Esophagus muscularis mucosa (tissue), 4 donors: ENCODE results near the gene SLC39A11.

Experiments used
- CTCF ChIP-seq, 3 experiments: fragments of 200-600 bp in 2 of 3; fragments of 450-650 bp in 1 of 3; sonication (generic) in 2 of 3; IDR thresholded peaks; one replicate each; pipeline ENCODE4 v1.5.1; 2017 to 2019; ENCODE audit warnings: antibody characterized with exemption in 3 of 3, mild to moderate bottlenecking in 2 of 3, moderate library complexity in 1 of 3
- EP300 ChIP-seq: sonication (generic); formaldehyde crosslinking; IDR thresholded peaks from one replicate; pipeline ENCODE4 v1.6.1; 2017; ENCODE audit warnings: antibody characterized with exemption
- POLR2A ChIP-seq: fragments of 450-650 bp; IDR thresholded peaks from one replicate; pipeline ENCODE4 v1.6.1; 2017; ENCODE audit warnings: antibody characterized with exemption, moderate library complexity, mild to moderate bottlenecking, low read depth
- POLR2AphosphoS5 ChIP-seq, 2 donors: sonication (generic); formaldehyde crosslinking; IDR thresholded peaks; one replicate each; pipeline ENCODE4 v1.6.1; 2017; ENCODE audit warnings: antibody characterized with exemption in 2 of 2

GRCh38 chr17:72687886-72688285 is 404.6 kb downstream of the SLC39A11 start:
- TF ChIP-seq POLR2A (no peak), CTCF (IDR thresholded peaks at IDR 0.05) (no peak), EP300 (no peak), POLR2AphosphoS5 (IDR thresholded peaks at IDR 0.05) (no peak)
